Body of pancreas (tissue), 4 donors: ENCODE data around the gene COBL. TPM values are rescaled to one million over a fixed set of nuclear protein-coding genes. Genes with fewer than 3 reads are reported as not detected.

Experiments
- ATAC-seq: fragments of 150-250 bp; one replicate; pipeline ENCODE4 v1.9.1; 2016
- DNase-seq, 4 donors: peaks; one replicate each; pipeline ENCODE4 v3.0.0-alpha.2; 2019
- H3K27ac ChIP-seq, 4 donors: fragments of 200-600 bp; sonication (generic); 1 replicate in 3 of 4; 2 replicates in 1 of 4; pipeline versions ENCODE4 v1.5.1 to v1.6.1; 2016 to 2019; ENCODE audit warnings: mild to moderate bottlenecking in 1 of 4, mixed read lengths in 1 of 4, moderate library complexity in 1 of 4
- H3K27me3 ChIP-seq, 2 donors: fragments of 200-600 bp; sonication (generic); one replicate each; pipeline ENCODE4 v1.6.0; 2016; ENCODE audit warnings: mild to moderate bottlenecking in 1 of 2
- H3K36me3 ChIP-seq, 2 donors: fragments of 200-600 bp; sonication (generic); replicated peaks in 1 of 2; 2 replicates each; pipeline ENCODE4 v1.5.1; 2016; ENCODE audit warnings: low read depth in 2 of 2; ENCODE audit not compliant: insufficient read depth in 1 of 2
- H3K4me1 ChIP-seq: fragments of 200-600 bp; sonication (generic); one replicate; pipeline ENCODE4 v1.6.0; 2016
- H3K4me3 ChIP-seq, 2 donors: fragments of 200-600 bp; sonication (generic); 1 replicate in 1 of 2; 2 replicates in 1 of 2; pipeline ENCODE4 v1.5.1; 2016 to 2019
- H3K9me3 ChIP-seq, 3 donors: fragments of 200-600 bp; sonication (generic); 1 replicate in 2 of 3; 2 replicates in 1 of 3; pipeline ENCODE4 v1.5.1; 2016
- CTCF ChIP-seq, 7 experiments: fragments of 450-650 bp in 4 of 7; fragments of 200-600 bp in 3 of 7; sonication (generic) in 3 of 7; IDR thresholded peaks; one replicate each; pipeline ENCODE4 v1.5.1; 2016 to 2019; ENCODE audit warnings: antibody characterized with exemption in 7 of 7
- POLR2A ChIP-seq, 3 donors: fragments of 450-650 bp; IDR thresholded peaks; one replicate each; pipeline ENCODE4 v1.6.1; 2016; ENCODE audit warnings: antibody characterized with exemption in 3 of 3, mild to moderate bottlenecking in 2 of 3
- WGBS, 2 donors: methylation state at CpG; one replicate each; pipeline ENCODE4 v1.1.5; 2017; 5-methylcytosine and 5-hydroxymethylcytosine counted together
- intact Hi-C: fragments of 100-400 bp; cut with DNase I; formaldehyde crosslinking; loops from one replicate; pipeline ENCODE4 v1.15.1; 2023
- total RNA-seq, 2 donors: library from RNA; depleted of rRNA; stranded (reverse); fragments of >200 nt; gene quantifications; one replicate each; pipeline ENCODE4 v1.1.0, GENCODE V29; 2016

Gene COBL
- total RNA-seq, 2 donors from 2014 or later, result 22.3 to 25.4 TPM

GRCh38 chr7:50983850-50984249, 332.8 kb downstream of the COBL start:
- Histone ChIP-seq H3K4me3 (no peak overlapping the region), H3K4me1 (no peaks in the 10 kb centered on the region), H3K27me3 (no peaks in the 10 kb centered on the region), H3K36me3 (no peaks in the 10 kb centered on the region), H3K9me3 (no peaks in the 10 kb centered on the region), H3K27ac (no peak overlapping the region)
- intact Hi-C loops, result no loop called here
- DNase-seq, result no peak
- no peak for TF ChIP-seq CTCF (IDR thresholded peaks at IDR 0.05)
- TF ChIP-seq POLR2A (IDR thresholded peaks at IDR 0.05), result no peak
- 40 to 52% methylated on average over 1 of the region's 1 CpG for WGBS, 2 donors
- no peak for ATAC-seq

GRCh38 chr7:50982626-50983025, 334.0 kb downstream of the COBL start:
- Histone ChIP-seq H3K36me3 (no peaks in the 10 kb centered on the region), H3K4me1 (no peaks in the 10 kb centered on the region), H3K9me3 (no peaks in the 10 kb centered on the region), H3K4me3 (no peak overlapping the region), H3K27me3 (no peaks in the 10 kb centered on the region), H3K27ac (no peak overlapping the region)
- ATAC-seq (no peak), DNase-seq (no peak)
- 69 to 77% methylated on average over 2 of the region's 2 CpGs for WGBS, 2 donors
- TF ChIP-seq CTCF (IDR thresholded peaks at IDR 0.05) (no peak), POLR2A (IDR thresholded peaks at IDR 0.05) (no peak)
- intact Hi-C loops, result no loop called here

- no peak for ATAC-seq
- no peak for TF ChIP-seq POLR2A (IDR thresholded peaks at IDR 0.05)
- no peak for TF ChIP-seq CTCF (IDR thresholded peaks at IDR 0.05)
- intact Hi-C loops, result no loop called here
- no peaks in the 10 kb centered on the region for H3K36me3 ChIP-seq
- H3K4me3 ChIP-seq, result no peak overlapping the region
- H3K9me3 ChIP-seq, result no peaks in the 10 kb centered on the region
- H3K27ac ChIP-seq, result no peak overlapping the region
- no peaks in the 10 kb centered on the region for H3K27me3 ChIP-seq
- 90 to 100% methylated on average over 6 of the region's 6 CpGs for WGBS, 2 donors
- H3K4me1 ChIP-seq, result no peaks in the 10 kb centered on the region
- DNase-seq, result no peak
These were observed 334.9 kb downstream of the COBL start for GRCh38 chr7:50981743-50982142.

GRCh38 chr7:50980411-50980810, 336.2 kb downstream of the COBL start:
- Histone ChIP-seq H3K9me3 (no peaks in the 10 kb centered on the region), H3K27me3 (no peaks in the 10 kb centered on the region), H3K4me3 (no peak overlapping the region), H3K27ac (no peak overlapping the region), H3K4me1 (no peaks in the 10 kb centered on the region), H3K36me3 (no peaks in the 10 kb centered on the region)
- TF ChIP-seq CTCF (IDR thresholded peaks at IDR 0.05) (no peak), POLR2A (IDR thresholded peaks at IDR 0.05) (no peak)
- DNase-seq (no peak), ATAC-seq (no peak)
- intact Hi-C loops, result no loop called here
- WGBS, 2 donors, result 92 to 96% methylated on average over 3 of the region's 3 CpGs

- intact Hi-C loops, result no loop called here
- no peak for DNase-seq
- H3K36me3 ChIP-seq, result no peaks in the 10 kb centered on the region
- H3K27me3 ChIP-seq, result no peaks in the 10 kb centered on the region
- TF ChIP-seq POLR2A (IDR thresholded peaks at IDR 0.05) (no peak), CTCF (IDR thresholded peaks at IDR 0.05) (no peak)
- H3K4me3 ChIP-seq, result no peak overlapping the region
- H3K4me1 ChIP-seq, result no peaks in the 10 kb centered on the region
- no peak for ATAC-seq
- no peaks in the 10 kb centered on the region for H3K9me3 ChIP-seq
- 89 to 91% methylated on average over 2 of the region's 2 CpGs for WGBS, 2 donors
- H3K27ac ChIP-seq, result no peak overlapping the region
These were observed 337.9 kb downstream of the COBL start for GRCh38 chr7:50978633-50979215.
